ENCODE data around the gene NANS. TPM values are rescaled to one million over a fixed set of nuclear protein-coding genes. Genes with fewer than 3 reads are reported as not detected.

NANS gene
- total RNA-seq, 4 donors from 2014 or later: 29.0 to 64.7 (median 34.2) TPM

- no peak for TF ChIP-seq CTCF (IDR thresholded peaks at IDR 0.05 in 4 of 5, conservative IDR thresholded peaks at IDR 0.05 in 1 of 5)
- no peak for TF ChIP-seq POLR2A (IDR thresholded peaks at IDR 0.05)
- no peak overlapping the region for H3K4me3 ChIP-seq
- no peaks in the 10 kb centered on the region for H3K27me3 ChIP-seq
- H3K36me3 ChIP-seq: no peaks in the 10 kb centered on the region
- H3K9me3 ChIP-seq: no peaks in the 10 kb centered on the region
- no peak for DNase-seq
- in situ Hi-C loops (cut with MboI; ENCODE audit: low sequenced_read_pairs in 4 of 4): loop anchor here in 1 of 4 donors (25.0 kb wide), 1 partner anchor 134 kb away; the partner anchor contains the start of gene TRMO
- intact Hi-C loops (cut with DNase I; ENCODE audit: low total_unique reads): no loop called here
- H3K27ac ChIP-seq: no peak overlapping the region
- no peak for ATAC-seq
- no peaks in the 10 kb centered on the region for H3K4me1 ChIP-seq
Measured at GRCh38 chr9:98046180-98046543, 10.4 kb upstream of the NANS start.

GRCh38 chr9:98047002-98047401, 9.5 kb upstream of the NANS start:
- Histone ChIP-seq H3K27me3 (no peaks in the 10 kb centered on the region), H3K4me1 (no peaks in the 10 kb centered on the region), H3K4me3 (no peak overlapping the region), H3K27ac (no peak overlapping the region), H3K36me3 (no peaks in the 10 kb centered on the region), H3K9me3 (no peaks in the 10 kb centered on the region)
- in situ Hi-C loops (cut with MboI; ENCODE audit: low sequenced_read_pairs in 4 of 4) (loop anchor here in 1 of 4 donors (25.0 kb wide), 1 partner anchor 135 kb away; the partner anchor contains the start of gene TRMO), intact Hi-C loops (cut with DNase I; ENCODE audit: low total_unique reads) (no loop called here)
- no peak for TF ChIP-seq CTCF (IDR thresholded peaks at IDR 0.05 in 4 of 5, conservative IDR thresholded peaks at IDR 0.05 in 1 of 5)
- no peak for TF ChIP-seq POLR2A (IDR thresholded peaks at IDR 0.05)
- DNase-seq (no peak), ATAC-seq (no peak)

- in situ Hi-C loops (cut with MboI; ENCODE audit: low sequenced_read_pairs in 4 of 4): loop anchor here in 3 of 4 donors (10.0 to 25.0 kb wide), 4 partner anchors 135 to 738 kb away; partner anchors contain the start of genes ANKS6 (in 1 of the 3), TBC1D2 (in 1 of the 3) and TRMO (in 1 of the 3)
Measured at GRCh38 chr9:98049288-98050072, 7.1 kb upstream of the NANS start.

GRCh38 chr9:98050351-98050750, 6.2 kb upstream of the NANS start:
- no peak for ATAC-seq

More at GRCh38 chr9:98049288-98050072, 7.1 kb upstream of the NANS start:
- H3K4me1 ChIP-seq: no peaks in the 10 kb centered on the region
- ATAC-seq (no peak), DNase-seq (no peak)
- H3K27ac ChIP-seq: no peak overlapping the region
- no peaks in the 10 kb centered on the region for H3K27me3 ChIP-seq
- H3K36me3 ChIP-seq: no peaks in the 10 kb centered on the region
- intact Hi-C loops (cut with DNase I; ENCODE audit: low total_unique reads): no loop called here
- no peak for TF ChIP-seq CTCF (IDR thresholded peaks at IDR 0.05 in 4 of 5, conservative IDR thresholded peaks at IDR 0.05 in 1 of 5)
- no peak for TF ChIP-seq POLR2A (IDR thresholded peaks at IDR 0.05)
- no peak overlapping the region for H3K4me3 ChIP-seq
- no peaks in the 10 kb centered on the region for H3K9me3 ChIP-seq

More at GRCh38 chr9:98050351-98050750, 6.2 kb upstream of the NANS start:
- intact Hi-C loops (cut with DNase I; ENCODE audit: low total_unique reads) (no loop called here), in situ Hi-C loops (cut with MboI; ENCODE audit: low sequenced_read_pairs in 4 of 4) (loop anchor here in 3 of 4 donors (10.0 to 25.0 kb wide), 3 partner anchors 136 to 737 kb away; partner anchors contain the start of genes ANKS6 (in 1 of the 3) and TBC1D2 (in 1 of the 3))
- Histone ChIP-seq H3K27ac (no peak overlapping the region), H3K9me3 (no peaks in the 10 kb centered on the region), H3K27me3 (no peaks in the 10 kb centered on the region), H3K4me3 (no peak overlapping the region), H3K36me3 (no peaks in the 10 kb centered on the region), H3K4me1 (no peaks in the 10 kb centered on the region)
- no peak for DNase-seq
- no peak for TF ChIP-seq CTCF (IDR thresholded peaks at IDR 0.05 in 4 of 5, conservative IDR thresholded peaks at IDR 0.05 in 1 of 5)
